Measurements from ENCODE around the gene IGFBP3. TPM values are rescaled to one million over a fixed set of nuclear protein-coding genes. Genes with fewer than 3 reads are reported as not detected.
A peak's percentile ranks its signal among the peaks of the same experiment; 100 is the strongest.
"Not testable (repeated sequence)": the region's sequence is repeated elsewhere in the genome, so short reads cannot be mapped to it uniquely, and the experiment has no call there.

Gene IGFBP3
- total RNA-seq, 1 donor from 2014 or later: 87.0 TPM

DNA sequence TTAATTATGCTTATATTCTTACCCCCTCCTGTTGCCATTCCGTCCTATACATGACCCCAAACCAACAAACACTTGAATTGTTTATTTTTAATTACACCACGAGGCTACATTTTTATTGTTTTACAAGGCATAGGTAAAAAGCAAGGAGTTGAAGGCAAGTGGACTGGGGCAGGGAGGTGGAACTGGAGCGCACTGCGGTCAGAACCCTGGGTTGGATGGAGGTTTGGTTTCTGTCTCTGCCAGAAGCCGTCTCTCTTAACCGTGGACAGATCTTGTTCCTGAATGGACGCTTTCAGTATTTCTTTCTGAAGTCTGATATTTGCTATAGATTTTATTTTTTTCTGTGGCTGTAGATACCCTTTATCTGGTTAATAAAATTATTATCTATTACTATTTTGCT lies 19.9 kb upstream of the IGFBP3 start:
- ATAC-seq (no peak), DNase-seq (no peak)
- Histone ChIP-seq H3K9me3 (no peaks in the 10 kb centered on the region), H3K4me3 (peak overlapping the region; percentile 12), H3K27me3 (no peaks in the 10 kb centered on the region), H3K4me1 (no peaks in the 10 kb centered on the region), H3K36me3 (no peaks in the 10 kb centered on the region), H3K27ac (no peak overlapping the region)
- TF ChIP-seq, protein P1, sequence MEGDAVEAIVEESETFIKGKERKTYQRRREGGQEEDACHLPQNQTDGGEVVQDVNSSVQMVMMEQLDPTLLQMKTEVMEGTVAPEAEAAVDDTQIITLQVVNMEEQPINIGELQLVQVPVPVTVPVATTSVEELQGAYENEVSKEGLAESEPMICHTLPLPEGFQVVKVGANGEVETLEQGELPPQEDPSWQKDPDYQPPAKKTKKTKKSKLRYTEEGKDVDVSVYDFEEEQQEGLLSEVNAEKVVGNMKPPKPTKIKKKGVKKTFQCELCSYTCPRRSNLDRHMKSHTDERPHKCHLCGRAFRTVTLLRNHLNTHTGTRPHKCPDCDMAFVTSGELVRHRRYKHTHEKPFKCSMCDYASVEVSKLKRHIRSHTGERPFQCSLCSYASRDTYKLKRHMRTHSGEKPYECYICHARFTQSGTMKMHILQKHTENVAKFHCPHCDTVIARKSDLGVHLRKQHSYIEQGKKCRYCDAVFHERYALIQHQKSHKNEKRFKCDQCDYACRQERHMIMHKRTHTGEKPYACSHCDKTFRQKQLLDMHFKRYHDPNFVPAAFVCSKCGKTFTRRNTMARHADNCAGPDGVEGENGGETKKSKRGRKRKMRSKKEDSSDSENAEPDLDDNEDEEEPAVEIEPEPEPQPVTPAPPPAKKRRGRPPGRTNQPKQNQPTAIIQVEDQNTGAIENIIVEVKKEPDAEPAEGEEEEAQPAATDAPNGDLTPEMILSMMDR (IDR thresholded peaks at IDR 0.05): no peak
- intact Hi-C loops (cut with DNase I): no loop called here

- H3K27me3 ChIP-seq; DNase-seq; intact Hi-C loops (cut with DNase I); H3K27ac ChIP-seq; H3K36me3 ChIP-seq; H3K9me3 ChIP-seq; H3K4me1 ChIP-seq; ATAC-seq: not testable (repeated sequence)
- peak overlapping the region; percentile 12 for H3K4me3 ChIP-seq
Measured at GRCh38 chr7:45940237-45940781, 19.2 kb upstream of the IGFBP3 start.

DNA sequence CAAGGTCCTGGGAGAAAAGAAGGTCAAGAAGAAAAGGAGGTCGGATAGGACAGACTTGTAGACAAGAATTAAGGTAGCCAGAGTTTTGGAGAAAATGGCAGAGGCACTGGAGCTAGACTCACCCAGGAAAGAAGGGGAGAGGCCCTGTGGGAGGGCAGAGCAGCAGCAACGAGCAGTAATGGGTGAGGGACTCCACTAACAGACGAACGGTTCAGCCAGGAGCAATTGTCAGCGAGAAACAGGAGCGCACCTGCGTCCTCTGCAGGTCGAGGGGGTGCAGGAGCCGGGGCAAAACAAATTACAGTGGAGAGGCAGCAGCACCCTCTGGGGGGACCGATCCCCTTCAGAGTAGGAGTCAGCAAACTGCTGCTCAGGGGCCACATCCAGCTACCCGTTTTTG lies 18.5 kb upstream of the IGFBP3 start:
- TF ChIP-seq, protein P1 (IDR thresholded peaks at IDR 0.05): no peak
- Histone ChIP-seq H3K27ac (no peak overlapping the region), H3K9me3 (no peaks in the 10 kb centered on the region), H3K27me3 (no peaks in the 10 kb centered on the region), H3K4me1 (no peaks in the 10 kb centered on the region), H3K4me3 (no peak overlapping the region), H3K36me3 (no peaks in the 10 kb centered on the region)
- no peak for DNase-seq
- intact Hi-C loops (cut with DNase I): no loop called here
- no peak for ATAC-seq

DNA sequence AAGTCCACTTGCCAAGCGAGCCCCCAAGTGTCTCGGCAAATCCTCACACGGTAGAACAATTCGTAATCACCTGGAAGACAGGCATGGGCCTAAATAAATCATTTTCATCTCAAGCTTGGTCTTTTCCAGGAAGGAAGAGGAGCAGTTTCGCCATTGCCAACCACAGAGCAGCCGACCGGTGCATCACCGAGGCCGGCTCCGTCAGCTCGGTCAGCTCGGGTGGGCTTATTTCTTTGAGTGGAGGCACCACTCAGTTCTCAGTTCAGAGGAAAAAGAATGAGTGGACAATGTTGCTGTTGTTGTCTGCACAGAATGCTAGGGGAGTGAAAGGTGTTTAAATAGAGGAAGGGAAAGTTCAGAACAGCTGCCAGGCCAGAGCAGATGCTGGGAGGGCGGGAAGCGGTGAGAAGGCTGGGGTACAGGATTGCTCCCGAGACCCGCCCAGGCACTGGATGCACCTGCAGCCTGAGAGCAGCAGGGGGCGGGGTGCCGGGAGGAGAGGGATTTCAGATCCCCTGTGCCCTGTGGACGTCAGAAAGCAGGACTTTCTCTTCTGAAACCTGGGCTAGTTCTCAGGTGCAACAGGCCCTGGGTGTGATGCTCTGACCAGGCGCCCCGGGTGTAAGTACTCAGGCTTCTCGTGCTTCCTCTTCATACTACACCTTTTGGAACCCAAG lies 17.7 kb upstream of the IGFBP3 start:
- Histone ChIP-seq H3K36me3 (no peaks in the 10 kb centered on the region), H3K9me3 (no peaks in the 10 kb centered on the region), H3K27me3 (no peaks in the 10 kb centered on the region), H3K4me3 (no peak overlapping the region), H3K27ac (no peak overlapping the region), H3K4me1 (no peaks in the 10 kb centered on the region)
- peak; percentile 30 for ATAC-seq
- intact Hi-C loops (cut with DNase I): no loop called here
- TF ChIP-seq, protein P1 (IDR thresholded peaks at IDR 0.05): no peak
- no peak for DNase-seq

GRCh38 chr7:45937862-45938261 lies 16.8 kb upstream of the IGFBP3 start:
- H3K27ac ChIP-seq: no peak overlapping the region
- TF ChIP-seq, protein P1 (IDR thresholded peaks at IDR 0.05): no peak
- ATAC-seq: no peak

GRCh38 chr7:45937301-45937700 lies 16.2 kb upstream of the IGFBP3 start:
- DNase-seq: no peak
- H3K36me3 ChIP-seq: no peaks in the 10 kb centered on the region
- H3K9me3 ChIP-seq: no peaks in the 10 kb centered on the region
- no peak overlapping the region for H3K4me3 ChIP-seq
- no peak overlapping the region for H3K27ac ChIP-seq
- H3K4me1 ChIP-seq: no peaks in the 10 kb centered on the region
- TF ChIP-seq, protein P1 (IDR thresholded peaks at IDR 0.05): no peak
- no peaks in the 10 kb centered on the region for H3K27me3 ChIP-seq
- intact Hi-C loops (cut with DNase I): no loop called here
- no peak for ATAC-seq

More at GRCh38 chr7:45937862-45938261, 16.8 kb upstream of the IGFBP3 start:
- Histone ChIP-seq H3K9me3 (no peaks in the 10 kb centered on the region), H3K36me3 (no peaks in the 10 kb centered on the region), H3K4me3 (no peak overlapping the region), H3K27me3 (no peaks in the 10 kb centered on the region), H3K4me1 (no peaks in the 10 kb centered on the region)
- intact Hi-C loops (cut with DNase I): no loop called here
- DNase-seq: no peak
